B cell (primary cell): ENCODE measurements around the gene DMKN.

Experiments used
- CTCF ChIP-seq: fragments of 200-600 bp; IDR thresholded peaks from one replicate; pipeline ENCODE4 v1.8.0; 2022; ENCODE audit warnings: antibody characterized with exemption, mild to moderate bottlenecking
- EZH2 ChIP-seq: IDR thresholded peaks from 2 replicates; pipeline ENCODE4 v1.6.1; 2012; ENCODE audit warnings: borderline replicate concordance, low read depth, mild to moderate bottlenecking, moderate library complexity, low read length; ENCODE audit not compliant: insufficient read depth, poor library complexity, severe bottlenecking

DNA sequence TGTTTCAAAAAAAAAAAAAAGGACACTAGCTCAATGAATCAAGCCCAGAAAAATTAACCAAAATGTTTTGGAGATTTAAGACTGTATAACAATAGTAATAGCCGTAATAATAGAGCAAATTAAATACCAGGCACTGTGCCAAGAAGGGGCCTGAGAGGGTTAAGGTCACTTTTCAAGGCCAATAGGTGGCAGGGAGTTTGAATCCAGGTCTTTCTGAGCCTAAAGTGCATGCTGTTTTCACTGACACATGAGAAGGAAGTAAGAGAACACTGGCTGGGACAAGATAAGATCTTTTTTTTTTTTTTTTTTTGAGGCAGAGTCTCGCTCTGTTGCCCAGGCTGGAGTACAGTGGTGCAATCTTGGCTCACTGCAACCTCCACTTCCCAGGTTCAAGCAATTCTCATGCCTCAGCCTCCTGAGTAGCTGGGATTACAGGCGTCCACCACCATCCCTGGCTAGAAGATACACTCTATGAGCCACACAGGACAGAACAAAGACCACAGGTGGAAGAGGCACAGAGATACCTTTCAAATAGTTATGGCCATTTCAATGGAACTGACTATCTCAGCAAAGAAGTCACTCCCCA, 57.7 kb downstream of the DMKN start:
- no peak for TF ChIP-seq EZH2
- TF ChIP-seq CTCF = no peak
